Measurements from ENCODE around the gene SMIM36. TPM values are rescaled to one million over a fixed set of nuclear protein-coding genes. Genes with fewer than 3 reads are reported as not detected.

SMIM36 gene
- total RNA-seq, 1 donor from 2014 or later = not detected

GRCh38 chr17:55444471-55445441 is 66.5 kb downstream of the SMIM36 start:
- H3K4me3 ChIP-seq = no peak overlapping the region
- no peaks in the 10 kb centered on the region for H3K9me3 ChIP-seq
- no peak for DNase-seq (ENCODE audit: extremely low spot score in 2 of 2)
- no peaks in the 10 kb centered on the region for H3K4me1 ChIP-seq
- no peaks in the 10 kb centered on the region for H3K27me3 ChIP-seq
- H3K27ac ChIP-seq = no peak overlapping the region
- TF ChIP-seq CTCF (IDR thresholded peaks at IDR 0.05) (no peak), POLR2A (IDR thresholded peaks at IDR 0.05) (no peak), POLR2AphosphoS5 (IDR thresholded peaks at IDR 0.05; ENCODE audit: insufficient read depth in 1 of 2, low read depth in 1 of 2) (no peak)
- intact Hi-C loops (cut with DNase I) = no loop called here
- no peaks in the 10 kb centered on the region for H3K36me3 ChIP-seq

- Histone ChIP-seq H3K4me3 (no peak overlapping the region), H3K27me3 (no peaks in the 10 kb centered on the region), H3K36me3 (no peaks in the 10 kb centered on the region), H3K9me3 (no peaks in the 10 kb centered on the region), H3K4me1 (no peaks in the 10 kb centered on the region), H3K27ac (no peak overlapping the region)
- no peak for DNase-seq (ENCODE audit: extremely low spot score in 2 of 2)
- intact Hi-C loops (cut with DNase I) = no loop called here
- no peak for TF ChIP-seq POLR2AphosphoS5 (IDR thresholded peaks at IDR 0.05; ENCODE audit: insufficient read depth in 1 of 2, low read depth in 1 of 2)
- TF ChIP-seq POLR2A (IDR thresholded peaks at IDR 0.05) = no peak
- no peak for TF ChIP-seq CTCF (IDR thresholded peaks at IDR 0.05)
Observed at GRCh38 chr17:55443904-55444303, 67.3 kb downstream of the SMIM36 start.

- Histone ChIP-seq H3K27ac (no peak overlapping the region), H3K4me3 (no peak overlapping the region), H3K4me1 (no peaks in the 10 kb centered on the region), H3K9me3 (no peaks in the 10 kb centered on the region), H3K36me3 (no peaks in the 10 kb centered on the region), H3K27me3 (no peaks in the 10 kb centered on the region)
- intact Hi-C loops (cut with DNase I) = no loop called here
- TF ChIP-seq CTCF (IDR thresholded peaks at IDR 0.05) = no peak
- no peak for TF ChIP-seq POLR2A (IDR thresholded peaks at IDR 0.05)
- TF ChIP-seq POLR2AphosphoS5 (IDR thresholded peaks at IDR 0.05; ENCODE audit: insufficient read depth in 1 of 2, low read depth in 1 of 2) = no peak
- DNase-seq (ENCODE audit: extremely low spot score in 2 of 2) = no peak
Observed at GRCh38 chr17:55442953-55443683, 68.1 kb downstream of the SMIM36 start.

GRCh38 chr17:55442462-55442861 is 68.8 kb downstream of the SMIM36 start:
- H3K27ac ChIP-seq = no peak overlapping the region
- no peaks in the 10 kb centered on the region for H3K27me3 ChIP-seq
- intact Hi-C loops (cut with DNase I) = no loop called here

More at GRCh38 chr17:55442462-55442861, 68.8 kb downstream of the SMIM36 start:
- Histone ChIP-seq H3K9me3 (no peaks in the 10 kb centered on the region), H3K4me3 (no peak overlapping the region), H3K36me3 (no peaks in the 10 kb centered on the region), H3K4me1 (no peaks in the 10 kb centered on the region)
- DNase-seq (ENCODE audit: extremely low spot score in 2 of 2) = no peak
- no peak for TF ChIP-seq CTCF (IDR thresholded peaks at IDR 0.05)
- TF ChIP-seq POLR2A (IDR thresholded peaks at IDR 0.05) = no peak
- no peak for TF ChIP-seq POLR2AphosphoS5 (IDR thresholded peaks at IDR 0.05; ENCODE audit: insufficient read depth in 1 of 2, low read depth in 1 of 2)

All from vagina (tissue), 2 donors.